A549 treated with RU486 at 1 μM for 4 hours (cell line): ENCODE measurements around the gene GGN. TPM values are rescaled to one million over a fixed set of nuclear protein-coding genes. Genes with fewer than 3 reads are reported as not detected.

Experiments
- total RNA-seq: library from RNA; stranded (reverse); fragments of 200-300 nt; extraction: Qiagen RNA extraction; gene quantifications from 5 replicates; pipeline ENCODE4 v1.2.3, GENCODE V29; 2022; ENCODE audit warnings: low read depth

Gene GGN
- total RNA-seq: 0.11 to 0.75 TPM (median 0.47 TPM) in 5 replicates

GRCh38 chr19:38387550-38388348, at the start of gene GGN:
GGN (minus strand) TSS chr19:38388034; CDS start chr19:38387261, 773 bp downstream.

GRCh38 chr19:38433268-38433733, 45.5 kb upstream of the GGN start, which contains the start of gene RYR1:
RYR1 (plus strand) TSS chr19:38433691; CDS start chr19:38433830, 139 bp downstream.

GRCh38 chr19:38425810-38426466, 38.1 kb upstream of the GGN start, which contains the start of gene RASGRP4:
RASGRP4 (minus strand) TSS chr19:38426219; CDS start chr19:38426091, 128 bp downstream.

GRCh38 chr19:38402967-38403674, 15.3 kb upstream of the GGN start, which contains the start of gene FAM98C:
FAM98C (plus strand) TSS chr19:38403093; CDS start chr19:38403154, 61 bp downstream.

GRCh38 chr19:38388349-38389100, 691 bp upstream of the GGN start, which contains the start of gene SPRED3:
SPRED3 (plus strand) TSS chr19:38388697; CDS start chr19:38390303, 1,606 bp downstream.

GRCh38 chr19:38374332-38375097, 13.3 kb downstream of the GGN start, which contains the start of gene PSMD8:
PSMD8 (plus strand) TSS chr19:38374571; CDS start chr19:38374602, 31 bp downstream.

Other genes starting within 250 kb of the GGN start
- gene DPF1, start 163.8 kb downstream of the GGN start, total RNA-seq: 3.0 to 4.4 TPM (median 3.6 TPM) in 5 replicates
- gene PPP1R14A, start 131.7 kb downstream of the GGN start, total RNA-seq: 107 to 158 TPM (median 132 TPM) in 5 replicates
- 262 to 412 TPM (median 361 TPM) in 5 replicates for gene SPINT2, start 123.5 kb downstream of the GGN start, total RNA-seq
- gene C19orf33, start 83.8 kb downstream of the GGN start, total RNA-seq: 617 to 825 TPM (median 744 TPM) in 5 replicates
- gene YIF1B, start 72.1 kb downstream of the GGN start, total RNA-seq: 89.6 to 134 TPM (median 124 TPM) in 5 replicates
- 4.3 to 6.0 TPM (median 5.1 TPM) in 5 replicates for gene KCNK6, start 68.2 kb downstream of the GGN start, total RNA-seq
- 0.99 to 1.7 TPM (median 1.4 TPM) in 5 replicates for gene CATSPERG, start 52.2 kb downstream of the GGN start, total RNA-seq
- gene PSMD8, start 13.5 kb downstream of the GGN start, total RNA-seq: 470 to 589 TPM (median 496 TPM) in 5 replicates
- 1.9 to 4.0 TPM (median 3.4 TPM) in 5 replicates for gene SPRED3, start 663 bp upstream of the GGN start, total RNA-seq
- gene FAM98C, start 15.1 kb upstream of the GGN start, total RNA-seq: 16.8 to 31.3 TPM (median 25.6 TPM) in 5 replicates
- 0.09 TPM in 1 of 5 replicates, not detected in the others for gene RASGRP4, start 38.2 kb upstream of the GGN start, total RNA-seq
- gene RYR1, start 45.7 kb upstream of the GGN start, total RNA-seq: 4.0 to 6.1 TPM (median 5.0 TPM) in 5 replicates
- gene MAP4K1, start 229.9 kb upstream of the GGN start, total RNA-seq: 0.27 to 1.4 TPM (median 0.70 TPM) in 5 replicates
- 692 to 886 TPM (median 749 TPM) in 5 replicates for gene EIF3K, start 231.2 kb upstream of the GGN start, total RNA-seq